GM12878 (cell line): Measurements from ENCODE around the gene EIF4E1B. TPM values are rescaled to one million over a fixed set of nuclear protein-coding genes. Genes with fewer than 3 reads are reported as not detected.

ENCODE experiments used
- ATAC-seq: fragments of 200-7000 bp; cut with Tn5 transposase; 3 replicates; pipeline ENCODE4 v1.9.1; 2020; ENCODE audit warnings: mild to moderate bottlenecking, moderate library complexity
- BruUV-seq: library from RNA; stranded (reverse); fragments of 400-500 nt; replicated peaks from 2 replicates; lab custom pipeline; 2021; lab: Mats Ljungman, UMichigan
- CTCF ChIA-PET: fragments of 300-600 bp; sonication (Branson Sonifier 250); formaldehyde crosslinking; extraction: SDS; loops from one replicate; lab custom pipeline; 2021; ENCODE audit warnings: inconsistent platforms; lab: Yijun Ruan, JAX
- POLR2A ChIA-PET: fragments of 350-600 bp; formaldehyde crosslinking; extraction: SDS; loops from one replicate; lab custom pipeline; 2021; ENCODE audit warnings: inconsistent platforms; lab: Charles Lee
- RAD21 ChIA-PET: fragments of 300-600 bp; sonication (Branson Sonifier 250); formaldehyde crosslinking; loops from one replicate; lab custom pipeline; 2023; ENCODE audit warnings: antibody characterized with exemption; ENCODE audit not compliant: unreplicated experiment; lab: Charles Lee
- SMC1A ChIA-PET: fragments of 300-600 bp; sonication (Branson Sonifier 250); formaldehyde crosslinking; loops from one replicate; lab custom pipeline; 2023; ENCODE audit not compliant: unreplicated experiment, uncharacterized antibody; lab: Charles Lee
- DNase-seq: peaks from one replicate; pipeline ENCODE4 v3.0.0-alpha.2; 2011; ENCODE audit warnings: low read depth, low spot score
- FAIRE-seq: peaks from 3 replicates; lab custom pipeline; 2011; peaks lifted over from hg19 to GRCh38; lab: Jason Lieb, UNC
- H2AFZ ChIP-seq: 2 replicates; pipeline ENCODE4 v1.6.0; 2011; ENCODE audit warnings: low read depth, low read length, control low read depth; ENCODE audit not compliant: control insufficient read depth
- H3K27ac ChIP-seq: 2 replicates; pipeline ENCODE4 v1.5.1; 2011; ENCODE audit warnings: control low read depth; ENCODE audit not compliant: control insufficient read depth, insufficient read depth
- H3K27me3 ChIP-seq, 2 experiments: replicated peaks in 1 of 2; 2 replicates each; pipeline versions ENCODE4 v1.6.0 to v1.6.1; 2011; ENCODE audit warnings: low read length in 1 of 2; ENCODE audit not compliant: control insufficient read depth in 2 of 2, insufficient read depth in 2 of 2
- H3K36me3 ChIP-seq, 2 experiments: 2 replicates each; pipeline ENCODE4 v1.5.1; 2011; ENCODE audit warnings: low read length in 1 of 2; ENCODE audit not compliant: control insufficient read depth in 2 of 2, insufficient read depth in 2 of 2
- H3K4me1 ChIP-seq: 2 replicates; pipeline ENCODE4 v1.6.1; 2011; ENCODE audit warnings: mild to moderate bottlenecking, low read length, moderate library complexity, mixed read lengths; ENCODE audit not compliant: control insufficient read depth, insufficient read depth
- H3K4me2 ChIP-seq: 2 replicates; pipeline ENCODE4 v1.6.0; 2011; ENCODE audit warnings: control low read depth; ENCODE audit not compliant: control insufficient read depth, insufficient read depth
- H3K4me3 ChIP-seq: fragments of 200-600 bp; sonication (generic); 2 replicates; pipeline ENCODE4 v1.5.1; 2016
- H3K79me2 ChIP-seq: 2 replicates; pipeline ENCODE4 v1.6.0; 2011; ENCODE audit warnings: low read length; ENCODE audit not compliant: control insufficient read depth, insufficient read depth
- H3K9ac ChIP-seq: 2 replicates; pipeline ENCODE4 v1.8.0; 2011; ENCODE audit warnings: low read length, control low read depth, mixed read lengths; ENCODE audit not compliant: control insufficient read depth, insufficient read depth
- H3K9me3 ChIP-seq: replicated peaks from 3 replicates; pipeline ENCODE4 v1.5.1; 2011; ENCODE audit warnings: mild to moderate bottlenecking, low read length; ENCODE audit not compliant: control insufficient read depth, insufficient read depth
- H4K20me1 ChIP-seq: 2 replicates; pipeline ENCODE4 v1.6.0; 2011; ENCODE audit not compliant: control insufficient read depth, insufficient read depth
- BACH1 ChIP-seq: fragments of 450-650 bp; IDR thresholded peaks from 2 replicates; pipeline ENCODE4 v1.6.1; 2017; ENCODE audit warnings: mild to moderate bottlenecking, borderline replicate concordance
- BCL11A ChIP-seq: IDR thresholded peaks from 2 replicates; pipeline ENCODE4 v1.6.1; 2011; ENCODE audit warnings: low read depth, low read length
- CEBPB ChIP-seq, 2 experiments: fragments of 150-350 bp in 1 of 2; IDR thresholded peaks; 2 replicates each; pipeline ENCODE4 v1.6.1; 2012 to 2014; ENCODE audit warnings: low read depth in 2 of 2, low read length in 2 of 2, borderline replicate concordance in 1 of 2, inconsistent platforms in 1 of 2
- CREM ChIP-seq: IDR thresholded peaks from 2 replicates; pipeline ENCODE4 v1.6.1; 2014; ENCODE audit warnings: antibody characterized with exemption, low read depth
- FOXM1 ChIP-seq: IDR thresholded peaks from 2 replicates; pipeline ENCODE4 v1.6.1; 2012; ENCODE audit warnings: low read depth, mild to moderate bottlenecking, inconsistent platforms, low read length, moderate library complexity
- HCFC1 ChIP-seq: fragments of 150-350 bp; IDR thresholded peaks from 2 replicates; pipeline ENCODE4 v1.6.1; 2014; ENCODE audit warnings: low read length
- JUNB ChIP-seq: IDR thresholded peaks from 2 replicates; pipeline ENCODE4 v1.6.1; 2016; ENCODE audit warnings: antibody characterized with exemption, mild to moderate bottlenecking
- NFYB ChIP-seq: IDR thresholded peaks from 2 replicates; pipeline ENCODE4 v1.6.1; 2011; ENCODE audit warnings: low read depth, mild to moderate bottlenecking, low read length, improper control_type of control experiment, moderate library complexity; ENCODE audit not compliant: insufficient read depth
- POU2F2 ChIP-seq: IDR thresholded peaks from 3 replicates; pipeline ENCODE4 v1.6.1; 2011; ENCODE audit warnings: low read depth, mild to moderate bottlenecking, low read length, borderline replicate concordance
- SMARCA5 ChIP-seq: fragments of 450-650 bp; IDR thresholded peaks from 2 replicates; pipeline ENCODE4 v1.6.1; 2017; ENCODE audit warnings: mild to moderate bottlenecking
- ZNF207 ChIP-seq: fragments of 450-650 bp; IDR thresholded peaks from 2 replicates; pipeline ENCODE4 v1.6.1; 2014; ENCODE audit warnings: antibody characterized with exemption, mild to moderate bottlenecking, borderline replicate concordance
- ZZZ3 ChIP-seq: IDR thresholded peaks from 2 replicates; pipeline ENCODE4 v1.6.1; 2011; ENCODE audit warnings: low read depth; ENCODE audit not compliant: control insufficient read depth, insufficient read length
- in situ Hi-C: fragments of 300-500 bp; cut with MboI; formaldehyde crosslinking; loops from 9 replicates; pipeline ENCODE4 v1.14.3; 2018; ENCODE audit warnings: mixed read lengths
- intact Hi-C: fragments of 100-400 bp; cut with micrococcal nuclease; formaldehyde crosslinking; loops from one replicate; pipeline ENCODE4 v1.14.2; 2022; ENCODE audit not compliant: unreplicated experiment
- polyA plus RNA-seq, 11 experiments: library from polyadenylated mRNA; depleted of rRNA in 4 of 11; unstranded in 6 of 11; stranded (reverse) in 5 of 11; fragments of >200 nt; fragmentation: Nextera tagmentation in 4 of 11; fragmentation: Illumina TruSeq in 1 of 11; extraction: Ambion mirVana in 4 of 11; extraction: Trizol in 1 of 11; gene quantifications; 1 replicate in 1 of 11; 2 replicates in 10 of 11; pipeline versions ENCODE4 v1.2.1 to v1.2.3, GENCODE V29; 2011 to 2016; ENCODE audit warnings: inconsistent platforms in 2 of 11, missing spikeins in 2 of 11, low read depth in 1 of 11
- total RNA-seq, 4 experiments: library from RNA; depleted of rRNA in 3 of 4; stranded (reverse); fragments of >200 nt in 3 of 4; fragmentation: Illumina TruSeq in 1 of 4; extraction: Trizol in 1 of 4; gene quantifications; 2 replicates each; pipeline versions ENCODE4 v1.2.1 to v1.2.3, GENCODE V29; 2013 to 2021
- TF ChIP-seq, protein P1 (sequence below): fragments of 450-650 bp; IDR thresholded peaks from 2 replicates; pipeline ENCODE4 v1.6.1; 2017; ENCODE audit warnings: mild to moderate bottlenecking, low read depth, inconsistent platforms; ENCODE audit not compliant: poor library complexity, severe bottlenecking
- TF ChIP-seq, protein P2 (sequence below): IDR thresholded peaks from 2 replicates; pipeline ENCODE4 v1.6.1; 2011; ENCODE audit warnings: borderline replicate concordance, low read depth, mild to moderate bottlenecking, moderate library complexity, low read length; ENCODE audit not compliant: insufficient read depth, poor library complexity, severe bottlenecking

Gene EIF4E1B
- total and polyA plus RNA-seq, 10 of the 15 experiments (the other 5 are each of a cell fraction or from before 2014, with no cell fraction given), result not detected

- TF ChIP-seq, protein P1, sequence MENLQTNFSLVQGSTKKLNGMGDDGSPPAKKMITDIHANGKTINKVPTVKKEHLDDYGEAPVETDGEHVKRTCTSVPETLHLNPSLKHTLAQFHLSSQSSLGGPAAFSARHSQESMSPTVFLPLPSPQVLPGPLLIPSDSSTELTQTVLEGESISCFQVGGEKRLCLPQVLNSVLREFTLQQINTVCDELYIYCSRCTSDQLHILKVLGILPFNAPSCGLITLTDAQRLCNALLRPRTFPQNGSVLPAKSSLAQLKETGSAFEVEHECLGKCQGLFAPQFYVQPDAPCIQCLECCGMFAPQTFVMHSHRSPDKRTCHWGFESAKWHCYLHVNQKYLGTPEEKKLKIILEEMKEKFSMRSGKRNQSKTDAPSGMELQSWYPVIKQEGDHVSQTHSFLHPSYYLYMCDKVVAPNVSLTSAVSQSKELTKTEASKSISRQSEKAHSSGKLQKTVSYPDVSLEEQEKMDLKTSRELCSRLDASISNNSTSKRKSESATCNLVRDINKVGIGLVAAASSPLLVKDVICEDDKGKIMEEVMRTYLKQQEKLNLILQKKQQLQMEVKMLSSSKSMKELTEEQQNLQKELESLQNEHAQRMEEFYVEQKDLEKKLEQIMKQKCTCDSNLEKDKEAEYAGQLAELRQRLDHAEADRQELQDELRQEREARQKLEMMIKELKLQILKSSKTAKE, result no peak
These were observed 51.6 kb downstream of the EIF4E1B start (continued) for GRCh38 chr5:176682016-176682531.

GRCh38 chr5:176685010-176685409 lies 54.5 kb downstream of the EIF4E1B start:
- Histone ChIP-seq H3K27ac (no peak overlapping the region), H3K9me3 (no peaks in the 10 kb centered on the region; the same call in 2 of the 3 replicates), H3K4me2 (no peak overlapping the region), H4K20me1 (no peaks in the 10 kb centered on the region), H3K4me1 (no peaks in the 10 kb centered on the region), H3K4me3 (no peak overlapping the region), H3K27me3 (peaks cover 2 to 5% of the 10 kb centered on the region in 2 experiments; a peak in 1 of 4 replicates), H3K9ac (no peak overlapping the region), H2AFZ (no peak overlapping the region), H3K36me3 (no peaks in the 10 kb centered on the region), H3K79me2 (no peaks in the 10 kb centered on the region)
- BruUV-seq, result no TSS peak
- in situ Hi-C loops, result no loop called here
- DNase-seq (no peak), FAIRE-seq (no peak), ATAC-seq (no peak)
- ChIA-PET CTCF (no interaction called here), SMC1A (no interaction called here), RAD21 (no interaction called here), POLR2A (interaction anchor here (0.6 kb wide), 1 partner anchor 825 kb away, joined by 4 read pairs; no protein-coding TSS in a partner anchor)
- TF ChIP-seq CREM (no peak), POU2F2 (no peak), HCFC1 (no peak), SMARCA5 (no peak), BCL11A (no peak), FOXM1 (no peak), BACH1 (no peak), ZNF207 (no peak), ZZZ3 (no peak), CEBPB (IDR thresholded peaks at IDR 0.05; ENCODE audit: borderline replicate concordance in 1 of 2, low read depth in 2 of 2, low read length in 2 of 2) (no peak), JUNB (no peak), NFYB (no peak)
- TF ChIP-seq, protein P2, sequence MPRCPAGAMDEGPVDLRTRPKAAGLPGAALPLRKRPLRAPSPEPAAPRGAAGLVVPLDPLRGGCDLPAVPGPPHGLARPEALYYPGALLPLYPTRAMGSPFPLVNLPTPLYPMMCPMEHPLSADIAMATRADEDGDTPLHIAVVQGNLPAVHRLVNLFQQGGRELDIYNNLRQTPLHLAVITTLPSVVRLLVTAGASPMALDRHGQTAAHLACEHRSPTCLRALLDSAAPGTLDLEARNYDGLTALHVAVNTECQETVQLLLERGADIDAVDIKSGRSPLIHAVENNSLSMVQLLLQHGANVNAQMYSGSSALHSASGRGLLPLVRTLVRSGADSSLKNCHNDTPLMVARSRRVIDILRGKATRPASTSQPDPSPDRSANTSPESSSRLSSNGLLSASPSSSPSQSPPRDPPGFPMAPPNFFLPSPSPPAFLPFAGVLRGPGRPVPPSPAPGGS, result no peak
- intact Hi-C loops, result no loop called here
